Measurements from ENCODE around the gene GARIN1A. TPM values are rescaled to one million over a fixed set of nuclear protein-coding genes. Genes with fewer than 3 reads are reported as not detected.
"Not testable (repeated sequence)": the region's sequence is repeated elsewhere in the genome, so short reads cannot be mapped to it uniquely, and the experiment has no call there.

Gene GARIN1A
- under 1 TPM in 1 of 2 experiments, not detected in 1; 0.25 TPM for total RNA-seq

- POLR2A ChIA-PET = no interaction called here
- intact Hi-C loops (cut with micrococcal nuclease) = no loop called here
- H3K4me1 Mint-ChIP-seq (ENCODE audit: low read depth) = no peaks in the 10 kb centered on the region
- CTCF ChIA-PET = interaction anchor here (0.9 to 3.4 kb wide), 4 partner anchors 39 to 246 kb away, joined by 3 to 14 read pairs (median 5); no protein-coding TSS in a partner anchor
- H3K4me3 Mint-ChIP-seq = no peak within 1 kb of the TSS
- H3K27me3 Mint-ChIP-seq = peaks cover 2% of the 10 kb centered on the region
- DNase-seq = no peak
- no peaks in the 10 kb centered on the region for H3K9me3 Mint-ChIP-seq
- no peaks in the 10 kb centered on the region for H3K36me3 Mint-ChIP-seq (ENCODE audit: low read depth)
- ATAC-seq = no peak
- H3K27ac Mint-ChIP-seq = no peak within 1 kb of the TSS
- no peak for TF ChIP-seq CTCF (IDR thresholded peaks at IDR 0.05)
Measured at GRCh38 chr7:128671992-128672391, at the start of gene GARIN1A. Gene GARIN1A, plus strand, starts transcription at chr7:128672292. Its CDS starts 106 bp downstream, at chr7:128672398.

GRCh38 chr7:128627124-128627523 lies 45.0 kb upstream of the GARIN1A start:
- peaks cover 32% of the 10 kb centered on the region for H3K36me3 Mint-ChIP-seq (ENCODE audit: low read depth)
- H3K4me1 Mint-ChIP-seq (ENCODE audit: low read depth); DNase-seq; H3K27ac Mint-ChIP-seq; H3K27me3 Mint-ChIP-seq; ATAC-seq; H3K9me3 Mint-ChIP-seq; intact Hi-C loops (cut with micrococcal nuclease); H3K4me3 Mint-ChIP-seq; CTCF ChIA-PET; POLR2A ChIA-PET: not testable (repeated sequence)

GRCh38 chr7:128633915-128634314 lies 38.2 kb upstream of the GARIN1A start:
- POLR2A ChIA-PET; H3K27ac Mint-ChIP-seq; DNase-seq; H3K4me1 Mint-ChIP-seq (ENCODE audit: low read depth); intact Hi-C loops (cut with micrococcal nuclease); H3K9me3 Mint-ChIP-seq; H3K27me3 Mint-ChIP-seq; H3K4me3 Mint-ChIP-seq; ATAC-seq: not testable (repeated sequence)
- CTCF ChIA-PET = interaction anchor here (0.6 kb wide), 1 partner anchor 115 kb away, joined by 3 read pairs; no protein-coding TSS in a partner anchor
- peaks cover 26% of the 10 kb centered on the region for H3K36me3 Mint-ChIP-seq (ENCODE audit: low read depth)

- H3K27me3 Mint-ChIP-seq, CTCF ChIA-PET, H3K27ac Mint-ChIP-seq: not testable (repeated sequence)
Measured at GRCh38 chr7:128645206-128645605, 26.9 kb upstream of the GARIN1A start.

GRCh38 chr7:128645844-128646243 lies 26.2 kb upstream of the GARIN1A start:
- H3K4me3 Mint-ChIP-seq; H3K9me3 Mint-ChIP-seq; H3K27ac Mint-ChIP-seq; intact Hi-C loops (cut with micrococcal nuclease); ATAC-seq; H3K27me3 Mint-ChIP-seq; POLR2A ChIA-PET; CTCF ChIA-PET; H3K4me1 Mint-ChIP-seq (ENCODE audit: low read depth); DNase-seq: not testable (repeated sequence)
- peaks cover 10% of the 10 kb centered on the region for H3K36me3 Mint-ChIP-seq (ENCODE audit: low read depth)

More at GRCh38 chr7:128645206-128645605, 26.9 kb upstream of the GARIN1A start:
- H3K4me3 Mint-ChIP-seq; H3K4me1 Mint-ChIP-seq (ENCODE audit: low read depth); intact Hi-C loops (cut with micrococcal nuclease); H3K9me3 Mint-ChIP-seq; POLR2A ChIA-PET; ATAC-seq; DNase-seq: not testable (repeated sequence)
- peaks cover 10% of the 10 kb centered on the region for H3K36me3 Mint-ChIP-seq (ENCODE audit: low read depth)

- CTCF ChIA-PET; POLR2A ChIA-PET; DNase-seq; H3K27me3 Mint-ChIP-seq; H3K4me3 Mint-ChIP-seq; intact Hi-C loops (cut with micrococcal nuclease); H3K9me3 Mint-ChIP-seq; ATAC-seq; H3K4me1 Mint-ChIP-seq (ENCODE audit: low read depth); H3K27ac Mint-ChIP-seq: not testable (repeated sequence)
- H3K36me3 Mint-ChIP-seq (ENCODE audit: low read depth) = peaks cover 10% of the 10 kb centered on the region
Measured at GRCh38 chr7:128646877-128647276, 25.2 kb upstream of the GARIN1A start.

GRCh38 chr7:128651096-128651495 lies 21.0 kb upstream of the GARIN1A start:
- H3K4me1 Mint-ChIP-seq (ENCODE audit: low read depth); CTCF ChIA-PET; H3K9me3 Mint-ChIP-seq; H3K27ac Mint-ChIP-seq; intact Hi-C loops (cut with micrococcal nuclease); H3K4me3 Mint-ChIP-seq; H3K36me3 Mint-ChIP-seq (ENCODE audit: low read depth); ATAC-seq; DNase-seq; H3K27me3 Mint-ChIP-seq; POLR2A ChIA-PET: not testable (repeated sequence)

- ATAC-seq, CTCF ChIA-PET, H3K4me3 Mint-ChIP-seq: not testable (repeated sequence)
Measured at GRCh38 chr7:128652606-128653005, 19.5 kb upstream of the GARIN1A start.

GRCh38 chr7:128653197-128653596 lies 18.9 kb upstream of the GARIN1A start:
- CTCF ChIA-PET; DNase-seq; H3K9me3 Mint-ChIP-seq; POLR2A ChIA-PET; H3K27ac Mint-ChIP-seq; H3K36me3 Mint-ChIP-seq (ENCODE audit: low read depth); H3K4me1 Mint-ChIP-seq (ENCODE audit: low read depth); H3K27me3 Mint-ChIP-seq; ATAC-seq; intact Hi-C loops (cut with micrococcal nuclease); H3K4me3 Mint-ChIP-seq: not testable (repeated sequence)

More at GRCh38 chr7:128652606-128653005, 19.5 kb upstream of the GARIN1A start:
- H3K27ac Mint-ChIP-seq; POLR2A ChIA-PET; H3K4me1 Mint-ChIP-seq (ENCODE audit: low read depth); H3K27me3 Mint-ChIP-seq; intact Hi-C loops (cut with micrococcal nuclease); H3K36me3 Mint-ChIP-seq (ENCODE audit: low read depth); DNase-seq; H3K9me3 Mint-ChIP-seq: not testable (repeated sequence)

GRCh38 chr7:128654080-128654479 lies 18.0 kb upstream of the GARIN1A start:
- DNase-seq; intact Hi-C loops (cut with micrococcal nuclease); H3K27ac Mint-ChIP-seq; CTCF ChIA-PET; H3K9me3 Mint-ChIP-seq; ATAC-seq; H3K27me3 Mint-ChIP-seq; H3K4me1 Mint-ChIP-seq (ENCODE audit: low read depth); H3K4me3 Mint-ChIP-seq; H3K36me3 Mint-ChIP-seq (ENCODE audit: low read depth); POLR2A ChIA-PET: not testable (repeated sequence)

GRCh38 chr7:128654501-128654900 lies 17.6 kb upstream of the GARIN1A start:
- H3K27me3 Mint-ChIP-seq; POLR2A ChIA-PET; H3K9me3 Mint-ChIP-seq; H3K27ac Mint-ChIP-seq; CTCF ChIA-PET; ATAC-seq; H3K4me3 Mint-ChIP-seq; H3K36me3 Mint-ChIP-seq (ENCODE audit: low read depth); intact Hi-C loops (cut with micrococcal nuclease); H3K4me1 Mint-ChIP-seq (ENCODE audit: low read depth); DNase-seq: not testable (repeated sequence)

- peaks cover 18% of the 10 kb centered on the region for H3K36me3 Mint-ChIP-seq (ENCODE audit: low read depth)
- H3K27me3 Mint-ChIP-seq; CTCF ChIA-PET; ATAC-seq; POLR2A ChIA-PET; H3K4me3 Mint-ChIP-seq; DNase-seq; H3K27ac Mint-ChIP-seq; intact Hi-C loops (cut with micrococcal nuclease); H3K4me1 Mint-ChIP-seq (ENCODE audit: low read depth): not testable (repeated sequence)
- peaks cover 11% of the 10 kb centered on the region for H3K9me3 Mint-ChIP-seq
Measured at GRCh38 chr7:128658428-128658827, 13.7 kb upstream of the GARIN1A start.

All from activated CD8-positive, alpha-beta T cell treated with anti-CD3 and anti-CD28 coated beads for 36 hours (primary cell).